ENCODE data around the gene LYPD4. TPM values are rescaled to one million over a fixed set of nuclear protein-coding genes. Genes with fewer than 3 reads are reported as not detected.

Gene LYPD4
- polyA plus RNA-seq, 3 donors from 2014 or later, result not detected

DNA sequence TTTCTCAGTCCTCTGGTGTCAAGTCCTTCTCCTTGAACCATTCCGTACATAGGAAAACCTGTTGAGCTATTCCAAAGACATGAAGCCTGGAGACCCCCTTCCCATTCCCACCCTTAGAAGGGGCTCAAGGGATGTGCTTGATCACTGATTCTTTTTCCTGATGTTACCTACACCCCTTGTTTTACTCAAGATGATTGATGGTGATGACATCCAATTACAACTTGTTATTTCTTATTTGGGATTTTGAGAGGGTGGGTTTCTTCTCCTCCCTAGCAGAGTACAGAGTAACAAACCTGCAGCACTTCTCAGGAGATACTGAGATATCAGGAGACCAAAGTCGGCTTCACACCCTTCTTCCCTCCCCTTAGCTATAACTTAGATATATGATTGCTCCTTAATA is 8.9 kb upstream of the LYPD4 start:
- Mint-ChIP-seq H3K4me3 (no peak overlapping the region), H3K9me3 (no peaks in the 10 kb centered on the region), H3K4me1 (no peaks in the 10 kb centered on the region), H3K27ac (no peak overlapping the region), H3K36me3 (no peaks in the 10 kb centered on the region), H3K27me3 (ENCODE audit: low read depth in 3 of 3) (peaks cover 1 to 3% (median 3%) of the 10 kb centered on the region in 3 donors)
- no peak for DNase-seq

DNA sequence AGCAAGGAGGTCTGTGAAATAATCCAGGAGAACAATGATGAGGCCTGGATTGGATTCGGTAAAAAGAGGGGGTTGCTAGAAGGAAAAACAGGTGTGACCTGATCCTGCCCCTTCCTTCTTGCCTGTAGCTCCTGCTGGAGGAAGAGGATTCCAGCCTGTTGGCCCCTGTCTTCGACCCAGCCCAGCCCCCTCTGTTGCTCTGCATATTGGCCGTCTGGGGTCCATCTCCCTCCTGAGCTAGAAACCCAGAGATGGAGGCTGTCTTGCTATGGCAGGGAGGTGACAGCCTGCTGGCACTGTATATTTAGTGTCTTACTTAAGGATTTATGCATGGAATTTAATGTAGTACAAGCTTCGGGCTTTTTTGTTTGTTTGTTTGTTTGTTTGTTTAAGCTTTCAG is 7.0 kb upstream of the LYPD4 start:
- Mint-ChIP-seq H3K27me3 (ENCODE audit: low read depth in 3 of 3) (peaks cover 1 to 4% (median 3%) of the 10 kb centered on the region in 3 donors), H3K9me3 (no peaks in the 10 kb centered on the region), H3K27ac (no peak overlapping the region), H3K36me3 (no peaks in the 10 kb centered on the region), H3K4me3 (no peak overlapping the region), H3K4me1 (no peaks in the 10 kb centered on the region)
- no peak for DNase-seq

DNA sequence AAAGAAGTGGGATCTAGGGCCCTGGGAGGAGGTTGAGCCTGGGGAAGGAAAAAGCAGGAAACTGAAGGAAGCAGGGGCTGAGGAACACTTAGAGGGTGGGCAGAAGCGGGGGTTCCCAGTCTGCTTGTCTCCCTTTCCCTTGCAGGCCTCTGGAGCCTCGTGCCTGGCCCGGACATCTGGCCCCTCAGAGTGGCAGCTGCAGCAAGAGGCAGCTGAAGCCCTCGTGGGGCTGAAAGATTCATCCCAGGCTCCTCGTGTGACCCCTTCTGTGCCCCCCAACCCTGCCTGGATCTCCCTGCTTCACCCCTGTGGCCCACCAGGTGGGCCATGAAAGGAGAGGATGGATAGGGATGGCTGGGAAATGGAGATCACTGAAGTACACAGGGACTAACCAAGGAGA is 5.9 kb upstream of the LYPD4 start:
- H3K36me3 Mint-ChIP-seq, result no peaks in the 10 kb centered on the region
- H3K27me3 Mint-ChIP-seq (ENCODE audit: low read depth in 3 of 3), result peaks cover 1 to 6% (median 6%) of the 10 kb centered on the region in 3 donors
- no peaks in the 10 kb centered on the region for H3K4me1 Mint-ChIP-seq
- DNase-seq, result no peak
- no peak overlapping the region for H3K4me3 Mint-ChIP-seq
- H3K9me3 Mint-ChIP-seq, result no peaks in the 10 kb centered on the region
- no peak overlapping the region for H3K27ac Mint-ChIP-seq

DNA sequence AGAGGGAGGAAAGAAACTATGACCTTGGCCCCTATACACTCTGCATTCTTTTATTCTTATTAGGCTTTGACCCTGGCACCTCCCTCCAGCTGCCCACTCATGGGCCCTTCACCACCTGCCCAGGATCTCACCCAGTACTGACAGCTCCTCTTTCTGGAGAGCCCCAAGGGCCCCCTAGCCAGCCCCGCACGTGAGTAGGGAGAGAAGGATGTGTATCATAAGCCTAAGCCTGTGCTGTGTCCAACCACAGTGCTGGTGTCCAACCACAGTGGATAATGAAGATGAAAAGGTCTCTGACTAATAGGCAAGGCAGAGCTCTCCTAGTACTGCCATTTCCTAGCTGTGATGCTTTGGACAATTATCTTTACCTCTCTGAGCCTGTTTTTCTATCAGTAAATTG is 4.6 kb upstream of the LYPD4 start:
- peaks cover 1 to 4% (median 3%) of the 10 kb centered on the region in 3 donors for H3K27me3 Mint-ChIP-seq (ENCODE audit: low read depth in 3 of 3)
- no peaks in the 10 kb centered on the region for H3K36me3 Mint-ChIP-seq
- no peak for DNase-seq
- no peak overlapping the region for H3K27ac Mint-ChIP-seq
- no peak overlapping the region for H3K4me3 Mint-ChIP-seq
- H3K9me3 Mint-ChIP-seq, result no peaks in the 10 kb centered on the region
- H3K4me1 Mint-ChIP-seq, result no peaks in the 10 kb centered on the region

DNA sequence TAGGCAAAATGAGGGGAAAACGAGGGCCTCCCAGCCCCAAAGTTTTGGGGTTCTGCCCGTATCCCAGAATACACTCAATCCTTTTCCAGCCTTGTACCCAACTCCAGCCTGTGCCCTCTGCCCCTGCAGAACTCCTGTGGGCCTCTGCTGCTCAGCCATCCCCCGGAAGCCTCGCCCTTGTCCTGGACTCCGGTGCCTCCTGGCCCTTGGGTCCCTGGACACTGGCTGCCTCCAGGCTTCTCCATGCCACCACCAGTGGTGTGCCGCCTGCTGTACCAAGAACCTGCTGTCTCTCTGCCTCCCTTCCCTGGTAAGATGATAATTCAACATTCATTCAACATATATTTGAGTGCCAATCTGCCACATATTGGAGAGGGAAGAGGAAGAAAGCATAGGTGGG is 4.2 kb upstream of the LYPD4 start:
- Mint-ChIP-seq H3K27ac (no peak overlapping the region), H3K36me3 (no peaks in the 10 kb centered on the region), H3K27me3 (ENCODE audit: low read depth in 3 of 3) (peaks cover 1 to 4% (median 3%) of the 10 kb centered on the region in 3 donors), H3K4me1 (no peaks in the 10 kb centered on the region), H3K9me3 (no peaks in the 10 kb centered on the region), H3K4me3 (no peak overlapping the region)
- DNase-seq, result no peak

DNA sequence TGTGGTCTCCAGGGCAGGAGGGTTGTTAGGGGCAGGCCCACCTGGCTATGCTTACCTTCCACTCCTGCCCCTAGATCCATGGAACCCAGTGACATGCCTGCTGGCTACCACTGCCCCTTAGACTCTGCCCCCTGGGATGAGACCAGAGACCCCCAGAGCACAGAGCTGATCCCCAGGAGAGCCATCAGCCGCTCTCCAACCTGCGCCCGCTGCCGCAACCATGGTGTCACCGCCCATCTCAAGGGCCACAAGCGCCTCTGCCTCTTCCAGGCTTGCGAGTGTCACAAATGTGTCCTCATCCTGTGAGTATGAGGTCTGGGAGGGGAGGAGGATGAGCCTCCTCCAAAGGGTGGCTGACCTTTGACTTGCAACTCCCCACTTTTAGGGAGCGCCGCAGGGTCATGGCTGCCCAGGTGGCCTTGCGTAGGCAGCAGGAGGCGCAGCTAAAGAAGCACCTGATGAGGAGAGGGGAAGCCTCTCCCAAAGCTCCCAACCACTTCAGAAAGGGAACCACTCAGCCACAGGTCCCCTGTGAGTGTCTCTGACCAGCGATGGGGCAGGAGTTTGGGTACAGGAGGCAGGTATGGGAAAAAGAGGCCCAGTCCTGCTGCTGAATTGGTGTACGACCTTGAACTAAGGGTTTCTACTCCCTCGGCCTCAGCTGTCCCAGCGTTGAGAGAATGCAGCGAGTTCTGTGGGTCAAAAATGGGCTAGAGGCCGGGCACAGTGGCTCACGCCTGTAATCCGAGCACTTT is 3.0 kb upstream of the LYPD4 start:
- no peak overlapping the region for H3K27ac Mint-ChIP-seq
- no peak for DNase-seq

DNA sequence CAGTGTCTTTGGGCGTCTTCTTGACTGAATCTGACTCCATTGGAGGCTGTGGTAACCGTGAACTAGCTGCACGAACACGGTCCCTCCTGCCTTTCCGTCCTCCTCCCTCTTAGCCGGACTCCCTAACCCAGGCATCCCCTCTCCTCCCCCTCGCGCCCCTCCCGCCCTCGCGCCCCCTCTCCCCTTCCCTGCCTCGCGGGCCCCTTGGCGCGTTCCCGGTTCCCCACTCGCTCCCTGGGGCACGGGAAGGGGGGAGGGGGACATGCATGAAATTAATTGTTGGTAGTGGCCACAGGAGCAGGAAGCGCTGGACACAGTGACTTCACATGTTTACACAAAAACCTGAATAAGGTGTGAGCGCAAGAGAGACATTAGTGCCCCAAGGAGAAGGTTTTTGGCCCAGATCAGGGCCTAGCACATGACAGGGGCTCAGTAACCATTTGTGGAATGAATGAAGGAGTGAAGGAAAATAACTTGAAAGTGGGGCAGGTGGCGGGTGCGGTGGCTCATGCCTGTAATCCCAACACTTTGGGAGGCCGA is 638 bp upstream of the LYPD4 start:
- Mint-ChIP-seq H3K4me3 (no peak overlapping the region), H3K27me3 (ENCODE audit: low read depth in 3 of 3) (peaks cover 2 to 4% (median 3%) of the 10 kb centered on the region in 3 donors), H3K27ac (no peak overlapping the region), H3K36me3 (no peaks in the 10 kb centered on the region), H3K4me1 (no peaks in the 10 kb centered on the region), H3K9me3 (no peaks in the 10 kb centered on the region)
- DNase-seq, result no peak

More for the DNA sequence above, 3.0 kb upstream of the LYPD4 start:
- H3K4me3 Mint-ChIP-seq, result no peak overlapping the region
- H3K36me3 Mint-ChIP-seq, result no peaks in the 10 kb centered on the region
- H3K4me1 Mint-ChIP-seq, result no peaks in the 10 kb centered on the region
- H3K9me3 Mint-ChIP-seq, result no peaks in the 10 kb centered on the region
- peaks cover 1 to 4% (median 3%) of the 10 kb centered on the region in 3 donors for H3K27me3 Mint-ChIP-seq (ENCODE audit: low read depth in 3 of 3)

DNA sequence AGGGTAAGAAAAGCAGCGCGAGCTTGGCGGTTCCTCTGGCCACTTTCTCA is 343 bp upstream of the LYPD4 start, which contains the start of gene DMRTC2:
Gene DMRTC2, plus strand, starts transcription at position 42 of the 50 bp plus-strand sequence. CDS start 2,387 bp downstream, outside the sequence.
- H3K9me3 Mint-ChIP-seq, result no peaks in the 10 kb centered on the region
- DNase-seq, result no peak
- H3K4me1 Mint-ChIP-seq, result no peaks in the 10 kb centered on the region
- peak within 1 kb of the TSS in 1 of 6 donors; percentile 34 for H3K27ac Mint-ChIP-seq
- no peaks in the 10 kb centered on the region for H3K36me3 Mint-ChIP-seq
- peaks cover 2 to 4% (median 3%) of the 10 kb centered on the region in 3 donors for H3K27me3 Mint-ChIP-seq (ENCODE audit: low read depth in 3 of 3)
- no peak within 1 kb of the TSS for H3K4me3 Mint-ChIP-seq

DNA sequence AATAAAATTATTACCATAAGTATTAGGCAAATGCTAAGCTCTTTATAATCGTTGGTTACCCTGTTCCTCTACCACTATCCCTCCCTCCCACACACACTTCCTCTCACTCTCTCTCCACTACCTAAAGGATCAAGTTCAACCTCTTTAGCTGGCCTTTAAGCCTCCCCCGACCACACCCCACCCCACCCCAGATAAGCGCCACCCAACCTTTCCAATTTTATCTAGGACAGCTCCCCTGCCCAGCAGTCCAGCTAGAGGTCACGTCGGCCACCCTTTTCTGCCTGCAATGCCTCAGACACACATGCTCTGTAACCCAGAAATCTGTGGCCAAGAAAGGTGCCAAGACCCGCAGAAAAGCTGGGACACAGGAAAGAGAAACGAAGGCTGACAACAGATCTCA is 1.1 kb downstream of the LYPD4 start:
- H3K36me3 Mint-ChIP-seq, result no peaks in the 10 kb centered on the region
- peaks cover 2 to 10% (median 4%) of the 10 kb centered on the region in 3 donors for H3K27me3 Mint-ChIP-seq (ENCODE audit: low read depth in 3 of 3)
- H3K4me1 Mint-ChIP-seq, result no peaks in the 10 kb centered on the region
- no peak overlapping the region for H3K4me3 Mint-ChIP-seq
- H3K27ac Mint-ChIP-seq, result no peak overlapping the region
- no peaks in the 10 kb centered on the region for H3K9me3 Mint-ChIP-seq
- no peak for DNase-seq

DNA sequence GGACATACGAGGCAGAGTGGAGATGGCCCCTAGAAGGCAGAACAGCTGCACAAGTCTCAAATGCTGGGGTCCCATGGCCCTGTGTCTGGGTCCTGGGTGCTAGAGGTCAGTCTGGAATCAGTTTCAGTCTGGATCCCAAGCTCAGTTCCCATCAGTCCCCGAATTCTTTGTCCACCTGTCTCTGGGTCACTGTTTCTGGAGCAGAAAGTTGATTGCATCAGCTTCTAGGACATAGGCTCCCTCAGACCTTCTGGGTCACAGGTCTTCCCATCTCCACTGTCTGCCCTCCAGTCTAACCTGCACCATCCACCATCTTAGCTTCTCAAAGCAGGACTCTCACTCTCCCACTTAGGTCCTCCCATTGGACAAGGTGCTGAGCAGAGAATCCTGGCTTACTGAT is 5.3 kb downstream of the LYPD4 start:
- DNase-seq, result no peak
- Mint-ChIP-seq H3K27me3 (ENCODE audit: low read depth in 3 of 3) (peaks cover 1 to 12% (median 7%) of the 10 kb centered on the region in 3 donors), H3K4me3 (no peak overlapping the region), H3K4me1 (no peaks in the 10 kb centered on the region), H3K9me3 (no peaks in the 10 kb centered on the region), H3K36me3 (no peaks in the 10 kb centered on the region), H3K27ac (no peak overlapping the region)

DNA sequence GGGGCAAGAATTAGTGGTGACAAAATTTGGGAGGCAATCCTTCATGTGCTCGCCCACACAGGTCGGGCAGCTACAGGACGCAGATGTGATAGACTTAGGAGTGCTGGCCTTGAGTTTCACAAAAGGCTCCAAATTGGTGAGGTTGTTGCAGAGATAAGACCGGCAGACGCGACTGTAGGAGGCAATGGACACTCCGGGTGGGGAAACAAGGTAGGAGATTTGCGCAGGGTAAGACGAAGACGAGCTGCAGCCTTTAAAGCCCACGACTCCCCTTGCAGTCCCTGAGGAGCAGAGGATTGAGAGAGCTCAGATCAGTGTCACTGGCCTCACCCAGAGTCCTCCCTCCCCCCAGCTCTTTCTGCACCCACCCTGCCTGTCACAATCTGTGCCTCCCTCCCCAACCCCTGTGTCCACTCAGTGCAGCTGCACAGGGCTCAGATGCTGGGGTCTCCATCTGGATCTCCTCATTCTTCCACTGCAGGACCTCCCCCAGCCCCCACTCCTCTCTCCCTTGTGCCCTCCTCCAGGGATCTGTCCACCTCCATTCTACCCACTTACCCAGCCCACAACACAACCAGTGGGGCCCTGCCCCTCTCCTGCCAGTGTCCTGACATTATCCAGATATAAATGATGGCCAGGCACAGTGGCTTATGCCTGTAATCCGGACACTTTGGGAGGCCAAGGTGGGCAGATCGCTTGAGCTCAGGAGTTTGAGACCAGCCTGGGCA is 6.3 kb downstream of the LYPD4 start:
- peaks cover 3 to 12% (median 9%) of the 10 kb centered on the region in 3 donors for H3K27me3 Mint-ChIP-seq (ENCODE audit: low read depth in 3 of 3)
- no peaks in the 10 kb centered on the region for H3K36me3 Mint-ChIP-seq
- H3K4me3 Mint-ChIP-seq, result no peak overlapping the region
- no peak for DNase-seq
- H3K27ac Mint-ChIP-seq, result no peak overlapping the region
- no peaks in the 10 kb centered on the region for H3K9me3 Mint-ChIP-seq
- H3K4me1 Mint-ChIP-seq, result no peaks in the 10 kb centered on the region

DNA sequence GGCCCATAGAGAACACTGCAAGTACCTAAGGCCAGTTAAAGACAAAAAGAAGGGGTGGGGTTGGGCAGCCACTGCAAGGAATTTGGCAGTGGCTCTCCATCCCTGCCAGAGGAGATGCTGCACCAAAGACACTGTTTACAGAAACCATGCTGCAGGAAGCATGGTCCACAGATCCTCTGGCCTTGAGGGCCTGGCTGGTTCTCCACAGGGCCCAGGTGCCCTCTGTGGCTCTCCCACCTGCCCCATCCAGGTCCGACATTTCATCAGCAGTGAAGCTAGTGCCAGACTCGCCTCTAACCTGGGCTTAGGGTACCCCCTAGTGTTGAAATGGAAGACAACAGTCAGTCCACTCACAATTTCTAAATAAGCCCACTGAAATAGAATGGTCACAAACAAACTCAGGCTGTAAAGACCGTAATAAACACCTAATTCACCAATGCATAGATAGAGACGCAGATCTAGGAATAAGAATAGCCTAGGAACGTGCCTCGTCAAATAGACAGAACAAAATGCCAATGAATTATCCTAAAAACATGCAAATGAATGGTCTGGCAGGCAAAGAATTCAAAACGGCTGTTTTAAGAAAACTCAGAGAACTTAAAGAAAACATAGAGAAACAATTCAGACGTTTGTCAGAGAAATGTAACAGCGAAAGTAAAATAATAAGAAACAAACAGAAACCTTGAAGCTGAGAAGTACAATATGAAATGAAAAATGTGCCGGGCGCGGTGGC is 23.3 kb downstream of the LYPD4 start:
- peak; percentile 25 to 37 (median 31) for DNase-seq
- no peaks in the 10 kb centered on the region for H3K4me1 Mint-ChIP-seq
- H3K9me3 Mint-ChIP-seq, result no peaks in the 10 kb centered on the region
- H3K4me3 Mint-ChIP-seq, result no peak overlapping the region
- H3K36me3 Mint-ChIP-seq, result no peaks in the 10 kb centered on the region
- H3K27ac Mint-ChIP-seq, result no peak overlapping the region
- peaks cover 0 to 5% (median 2%) of the 10 kb centered on the region in 3 donors for H3K27me3 Mint-ChIP-seq (ENCODE audit: low read depth in 3 of 3)

DNA sequence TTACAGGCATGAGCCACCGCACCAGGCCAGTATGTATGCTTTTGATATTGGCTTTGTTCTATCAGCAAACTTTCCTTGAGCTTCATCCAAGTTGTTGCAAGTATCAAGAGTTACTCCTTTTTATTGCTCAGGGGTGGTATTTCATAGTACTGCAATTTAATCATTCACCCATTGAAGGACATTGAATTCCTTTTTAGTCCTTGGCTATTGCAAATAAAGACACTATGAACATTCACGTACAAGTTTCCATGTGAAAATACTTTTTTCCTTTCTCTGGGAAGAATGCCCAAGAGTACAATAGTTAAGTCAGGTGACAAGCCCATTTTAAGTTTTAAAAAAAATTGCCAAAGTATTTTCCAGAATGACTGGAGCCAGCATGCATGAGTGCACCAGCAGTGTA is 27.7 kb downstream of the LYPD4 start:
- H3K27me3 Mint-ChIP-seq (ENCODE audit: low read depth in 3 of 3), result peaks cover 0 to 3% (median 0%) of the 10 kb centered on the region in 3 donors
- H3K9me3 Mint-ChIP-seq, result no peaks in the 10 kb centered on the region
- H3K27ac Mint-ChIP-seq, result no peak overlapping the region
- no peak for DNase-seq
- H3K4me1 Mint-ChIP-seq, result no peaks in the 10 kb centered on the region
- H3K4me3 Mint-ChIP-seq, result no peak overlapping the region
- H3K36me3 Mint-ChIP-seq, result no peaks in the 10 kb centered on the region

DNA sequence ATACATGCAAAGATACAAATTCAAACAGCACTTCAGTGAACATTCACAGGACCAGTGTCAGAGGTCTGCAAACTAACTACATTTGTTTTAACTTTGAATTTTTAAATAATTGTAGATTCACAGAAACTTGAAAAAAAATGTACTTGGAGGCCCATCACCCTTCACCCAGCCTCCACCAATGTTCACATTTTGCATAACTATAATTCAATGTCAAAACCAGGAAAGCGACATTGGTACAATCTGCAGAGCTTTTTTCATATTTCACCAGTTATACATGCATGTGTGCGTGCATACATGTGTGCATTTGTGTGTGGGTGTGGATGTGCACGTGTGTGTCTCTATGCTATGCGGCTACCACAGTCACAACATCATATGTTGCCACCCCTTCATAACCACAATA is 29.2 kb downstream of the LYPD4 start:
- peaks cover 0 to 3% (median 0%) of the 10 kb centered on the region in 3 donors for H3K27me3 Mint-ChIP-seq (ENCODE audit: low read depth in 3 of 3)
- H3K4me3 Mint-ChIP-seq, result no peak overlapping the region
- H3K36me3 Mint-ChIP-seq, result no peaks in the 10 kb centered on the region
- no peak overlapping the region for H3K27ac Mint-ChIP-seq
- H3K9me3 Mint-ChIP-seq, result no peaks in the 10 kb centered on the region
- no peaks in the 10 kb centered on the region for H3K4me1 Mint-ChIP-seq
- no peak for DNase-seq
